ENCODE results near the gene NECAP2. TPM values are rescaled to one million over a fixed set of nuclear protein-coding genes. Genes with fewer than 3 reads are reported as not detected.

Gene NECAP2
- total RNA-seq, 1 donor: 76.0 TPM

GRCh38 chr1:16445052-16445451 lies 4.5 kb downstream of the NECAP2 start:
- peaks cover 7% of the 10 kb centered on the region for H3K4me1 ChIP-seq (ENCODE audit: insufficient read depth, low read length)
- H3K4me2 ChIP-seq (ENCODE audit: insufficient read depth, low read length): no peak overlapping the region
- no peaks in the 10 kb centered on the region for H3K9me3 ChIP-seq (ENCODE audit: low read depth, low read length)
- no peak overlapping the region for H3K27ac ChIP-seq (ENCODE audit: low read depth, low read length)
- peaks cover 81% of the 10 kb centered on the region for H3K79me2 ChIP-seq (ENCODE audit: insufficient read depth, low read length)
- DNase-seq (ENCODE audit: insufficient read length, low spot score, missing footprints): no peak
- peaks cover 26% of the 10 kb centered on the region for H4K20me1 ChIP-seq (ENCODE audit: insufficient read depth, low read length)
- no peaks in the 10 kb centered on the region for H3K27me3 ChIP-seq (ENCODE audit: insufficient read depth, low read length)
- no peak overlapping the region for H3K4me3 ChIP-seq (ENCODE audit: insufficient read depth, low read length)
- TF ChIP-seq CTCF (IDR thresholded peaks at IDR 0.05; ENCODE audit: extremely low read depth, low read depth, low read length): no peak
- no peak overlapping the region for H2AFZ ChIP-seq (ENCODE audit: low read length)
- peaks cover 68% of the 10 kb centered on the region for H3K36me3 ChIP-seq (ENCODE audit: insufficient read depth, low read length)

GRCh38 chr1:16446116-16446515 lies 5.6 kb downstream of the NECAP2 start:
- H4K20me1 ChIP-seq (ENCODE audit: insufficient read depth, low read length): peaks cover 26% of the 10 kb centered on the region
- no peak overlapping the region for H3K4me2 ChIP-seq (ENCODE audit: insufficient read depth, low read length)
- H3K27me3 ChIP-seq (ENCODE audit: insufficient read depth, low read length): no peaks in the 10 kb centered on the region
- H3K36me3 ChIP-seq (ENCODE audit: insufficient read depth, low read length): peaks cover 78% of the 10 kb centered on the region
- no peak for DNase-seq (ENCODE audit: insufficient read length, low spot score, missing footprints)
- H3K79me2 ChIP-seq (ENCODE audit: insufficient read depth, low read length): peaks cover 82% of the 10 kb centered on the region
- TF ChIP-seq CTCF (IDR thresholded peaks at IDR 0.05; ENCODE audit: extremely low read depth, low read depth, low read length): no peak
- H3K27ac ChIP-seq (ENCODE audit: low read depth, low read length): no peak overlapping the region
- no peak overlapping the region for H2AFZ ChIP-seq (ENCODE audit: low read length)
- no peak overlapping the region for H3K4me3 ChIP-seq (ENCODE audit: insufficient read depth, low read length)
- peaks cover 4% of the 10 kb centered on the region for H3K4me1 ChIP-seq (ENCODE audit: insufficient read depth, low read length)
- H3K9me3 ChIP-seq (ENCODE audit: low read depth, low read length): no peaks in the 10 kb centered on the region

GRCh38 chr1:16447641-16448040 lies 7.1 kb downstream of the NECAP2 start:
- Histone ChIP-seq H3K27me3 (ENCODE audit: insufficient read depth, low read length) (no peaks in the 10 kb centered on the region), H3K4me2 (ENCODE audit: insufficient read depth, low read length) (no peak overlapping the region), H3K27ac (ENCODE audit: low read depth, low read length) (no peak overlapping the region), H3K36me3 (ENCODE audit: insufficient read depth, low read length) (peaks cover 84% of the 10 kb centered on the region), H3K9me3 (ENCODE audit: low read depth, low read length) (no peaks in the 10 kb centered on the region), H4K20me1 (ENCODE audit: insufficient read depth, low read length) (peaks cover 21% of the 10 kb centered on the region), H3K4me1 (ENCODE audit: insufficient read depth, low read length) (no peaks in the 10 kb centered on the region), H3K79me2 (ENCODE audit: insufficient read depth, low read length) (peaks cover 80% of the 10 kb centered on the region), H2AFZ (ENCODE audit: low read length) (no peak overlapping the region), H3K4me3 (ENCODE audit: insufficient read depth, low read length) (no peak overlapping the region)
- TF ChIP-seq CTCF (IDR thresholded peaks at IDR 0.05; ENCODE audit: extremely low read depth, low read depth, low read length): no peak
- DNase-seq (ENCODE audit: insufficient read length, low spot score, missing footprints): no peak

- peaks cover 81% of the 10 kb centered on the region for H3K36me3 ChIP-seq (ENCODE audit: insufficient read depth, low read length)
- no peak overlapping the region for H3K27ac ChIP-seq (ENCODE audit: low read depth, low read length)
- no peak for DNase-seq (ENCODE audit: insufficient read length, low spot score, missing footprints)
- H3K4me1 ChIP-seq (ENCODE audit: insufficient read depth, low read length): no peaks in the 10 kb centered on the region
- no peaks in the 10 kb centered on the region for H3K27me3 ChIP-seq (ENCODE audit: insufficient read depth, low read length)
- no peak overlapping the region for H3K4me2 ChIP-seq (ENCODE audit: insufficient read depth, low read length)
- no peak for TF ChIP-seq CTCF (IDR thresholded peaks at IDR 0.05; ENCODE audit: extremely low read depth, low read depth, low read length)
- H4K20me1 ChIP-seq (ENCODE audit: insufficient read depth, low read length): peaks cover 11% of the 10 kb centered on the region
- no peak overlapping the region for H2AFZ ChIP-seq (ENCODE audit: low read length)
- H3K9me3 ChIP-seq (ENCODE audit: low read depth, low read length): no peaks in the 10 kb centered on the region
- H3K4me3 ChIP-seq (ENCODE audit: insufficient read depth, low read length): no peak overlapping the region
- H3K79me2 ChIP-seq (ENCODE audit: insufficient read depth, low read length): peaks cover 66% of the 10 kb centered on the region
Measured at GRCh38 chr1:16449065-16449464, 8.5 kb downstream of the NECAP2 start.

Data from osteoblast (primary cell).